GM23338 (cell line): ENCODE results near the gene BAD.

Experiments
- CREB1 ChIP-seq: fragments of 250-450 bp; sonication (Bioruptor Pico); IDR thresholded peaks from 2 replicates; pipeline ENCODE4 v1.5.0; 2020; ENCODE audit warnings: low read depth, mild to moderate bottlenecking, moderate library complexity
- CTCF ChIP-seq, 2 experiments: fragments of 200-600 bp in 1 of 2; sonication (generic) in 1 of 2; conservative IDR thresholded peaks; 2 replicates each; pipeline versions ENCODE4 v1.5.1 to v1.6.1; 2016 to 2017; ENCODE audit warnings: antibody characterized with exemption in 2 of 2, low read depth in 2 of 2, mild to moderate bottlenecking in 2 of 2, moderate library complexity in 1 of 2
- EZH2phosphoT487 ChIP-seq: fragments of 200-600 bp; sonication (generic); IDR thresholded peaks from one replicate; pipeline ENCODE4 v1.8.1; 2018; ENCODE audit warnings: antibody characterized with exemption; ENCODE audit not compliant: unreplicated experiment
- POLR2AphosphoS5 ChIP-seq: IDR thresholded peaks from 2 replicates; pipeline ENCODE4 v1.6.1; 2016; ENCODE audit warnings: antibody characterized with exemption, low read depth
- REST ChIP-seq: IDR thresholded peaks from one replicate; pipeline ENCODE4 v1.6.1; 2018; ENCODE audit warnings: antibody characterized with exemption; ENCODE audit not compliant: unreplicated experiment
- ZNF331 ChIP-seq: fragments of 250-450 bp; sonication (Bioruptor Pico); IDR thresholded peaks from 2 replicates; pipeline ENCODE4 v1.5.0; 2020; ENCODE audit warnings: low read depth, mild to moderate bottlenecking, moderate library complexity

- TF ChIP-seq REST (no peak), CTCF (conservative IDR thresholded peaks at IDR 0.05; ENCODE audit: low read depth in 2 of 2) (peak; percentile 18 to 28; a peak in 3 of 4 replicates), EZH2phosphoT487 (no peak), ZNF331 (no peak), CREB1 (no peak), POLR2AphosphoS5 (no peak)
Observed at GRCh38 chr11:64316672-64317324, 32.3 kb upstream of the BAD start.
